ENCODE results near the gene WNT3A. TPM values are rescaled to one million over a fixed set of nuclear protein-coding genes. Genes with fewer than 3 reads are reported as not detected.

The WNT3A gene
- total and polyA plus RNA-seq, 9 of the 15 experiments (the other 6 are each of a cell fraction or from before 2014, with no cell fraction given): not detected

DNA sequence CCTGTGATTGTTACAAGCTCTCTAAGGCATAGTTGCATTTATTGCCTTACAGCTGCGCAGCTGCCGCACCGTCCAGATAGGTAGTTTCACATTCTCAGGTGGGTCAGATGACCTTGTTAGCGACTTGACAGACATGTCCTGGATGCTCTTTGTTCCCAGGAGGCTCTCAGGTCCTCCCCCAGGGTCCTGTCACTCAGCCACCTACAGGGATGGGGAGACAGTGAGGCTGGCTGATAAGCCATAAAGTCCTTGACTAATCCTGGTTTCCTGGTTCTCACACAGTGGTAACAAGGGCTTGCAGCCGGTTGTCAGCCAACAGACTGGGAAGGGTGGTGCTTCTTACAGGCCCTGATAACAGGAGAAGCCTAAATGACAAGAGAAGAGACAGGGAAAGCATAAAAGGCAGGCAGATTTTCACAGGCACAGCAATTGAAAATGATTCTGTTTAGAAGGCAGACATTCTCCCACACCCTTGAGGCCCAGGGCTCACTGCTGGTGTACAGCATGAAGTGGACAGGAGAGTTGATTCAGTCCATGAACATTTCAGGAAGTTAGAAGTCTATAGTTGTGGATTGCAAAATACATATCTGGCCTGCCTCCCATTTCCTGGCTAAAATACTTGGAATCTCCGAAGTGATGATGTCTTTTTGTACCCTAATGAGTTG lies 78.6 kb downstream of the WNT3A start (continued):
- TF ChIP-seq, protein P1, sequence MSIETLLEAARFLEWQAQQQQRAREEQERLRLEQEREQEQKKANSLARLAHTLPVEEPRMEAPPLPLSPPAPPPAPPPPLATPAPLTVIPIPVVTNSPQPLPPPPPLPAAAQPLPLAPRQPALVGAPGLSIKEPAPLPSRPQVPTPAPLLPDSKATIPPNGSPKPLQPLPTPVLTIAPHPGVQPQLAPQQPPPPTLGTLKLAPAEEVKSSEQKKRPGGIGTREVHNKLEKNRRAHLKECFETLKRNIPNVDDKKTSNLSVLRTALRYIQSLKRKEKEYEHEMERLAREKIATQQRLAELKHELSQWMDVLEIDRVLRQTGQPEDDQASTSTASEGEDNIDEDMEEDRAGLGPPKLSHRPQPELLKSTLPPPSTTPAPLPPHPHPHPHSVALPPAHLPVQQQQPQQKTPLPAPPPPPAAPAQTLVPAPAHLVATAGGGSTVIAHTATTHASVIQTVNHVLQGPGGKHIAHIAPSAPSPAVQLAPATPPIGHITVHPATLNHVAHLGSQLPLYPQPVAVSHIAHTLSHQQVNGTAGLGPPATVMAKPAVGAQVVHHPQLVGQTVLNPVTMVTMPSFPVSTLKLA (conservative IDR thresholded peaks at IDR 0.05): peak in 1 of 2 experiments; percentile 51; a peak in 1 of 4 replicates
- no peak for TF ChIP-seq ESRRA (IDR thresholded peaks at IDR 0.05; ENCODE audit: borderline replicate concordance, low read depth)
- TF ChIP-seq CREBBP (IDR thresholded peaks at IDR 0.05; ENCODE audit: low read depth, low read length): no peak
- 0 out of 2 replicates have a peak, but pooled peaks have one; percentile 28 for TF ChIP-seq ZBTB7A (IDR thresholded peaks at IDR 0.05; ENCODE audit: borderline replicate concordance, control insufficient read depth, low read depth, low read length)
- 0 out of 4 replicates have a peak, but pooled peaks of 1 of the 2 experiments have one; percentile 34 for TF ChIP-seq SIN3A (IDR thresholded peaks at IDR 0.05; ENCODE audit: borderline replicate concordance in 2 of 2, control insufficient read depth in 1 of 2, low read depth in 2 of 2, low read length in 2 of 2)
- TF ChIP-seq KAT2B (IDR thresholded peaks at IDR 0.05; ENCODE audit: low read depth, low read length): no peak
- TF ChIP-seq, protein P2, sequence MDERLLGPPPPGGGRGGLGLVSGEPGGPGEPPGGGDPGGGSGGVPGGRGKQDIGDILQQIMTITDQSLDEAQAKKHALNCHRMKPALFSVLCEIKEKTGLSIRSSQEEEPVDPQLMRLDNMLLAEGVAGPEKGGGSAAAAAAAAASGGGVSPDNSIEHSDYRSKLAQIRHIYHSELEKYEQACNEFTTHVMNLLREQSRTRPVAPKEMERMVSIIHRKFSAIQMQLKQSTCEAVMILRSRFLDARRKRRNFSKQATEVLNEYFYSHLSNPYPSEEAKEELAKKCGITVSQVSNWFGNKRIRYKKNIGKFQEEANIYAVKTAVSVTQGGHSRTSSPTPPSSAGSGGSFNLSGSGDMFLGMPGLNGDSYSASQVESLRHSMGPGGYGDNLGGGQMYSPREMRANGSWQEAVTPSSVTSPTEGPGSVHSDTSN (CRISPR knock-in tag; IDR thresholded peaks at IDR 0.05; ENCODE audit: low read depth): peak; percentile 64
- TF ChIP-seq, protein P2 (tag; conservative IDR thresholded peaks at IDR 0.05; ENCODE audit: low read depth): peak; percentile 79
- TF ChIP-seq KDM1A (IDR thresholded peaks at IDR 0.05): peak; percentile 63 to 68
- TF ChIP-seq NCOA2 (IDR thresholded peaks at IDR 0.05; ENCODE audit: partially characterized antibody in 2 of 2): no peak
- TF ChIP-seq NR2C2 (CRISPR knock-in tag; IDR thresholded peaks at IDR 0.05): no peak
- no peak; the same call in 1 of the 2 replicates for TF ChIP-seq NR2C2 (tag; IDR thresholded peaks at IDR 0.05)
- TF ChIP-seq SMARCA4 (IDR thresholded peaks at IDR 0.05): no peak
- TF ChIP-seq CAMTA2 (CRISPR knock-in tag; conservative IDR thresholded peaks at IDR 0.05): no peak
- TF ChIP-seq, protein P3, sequence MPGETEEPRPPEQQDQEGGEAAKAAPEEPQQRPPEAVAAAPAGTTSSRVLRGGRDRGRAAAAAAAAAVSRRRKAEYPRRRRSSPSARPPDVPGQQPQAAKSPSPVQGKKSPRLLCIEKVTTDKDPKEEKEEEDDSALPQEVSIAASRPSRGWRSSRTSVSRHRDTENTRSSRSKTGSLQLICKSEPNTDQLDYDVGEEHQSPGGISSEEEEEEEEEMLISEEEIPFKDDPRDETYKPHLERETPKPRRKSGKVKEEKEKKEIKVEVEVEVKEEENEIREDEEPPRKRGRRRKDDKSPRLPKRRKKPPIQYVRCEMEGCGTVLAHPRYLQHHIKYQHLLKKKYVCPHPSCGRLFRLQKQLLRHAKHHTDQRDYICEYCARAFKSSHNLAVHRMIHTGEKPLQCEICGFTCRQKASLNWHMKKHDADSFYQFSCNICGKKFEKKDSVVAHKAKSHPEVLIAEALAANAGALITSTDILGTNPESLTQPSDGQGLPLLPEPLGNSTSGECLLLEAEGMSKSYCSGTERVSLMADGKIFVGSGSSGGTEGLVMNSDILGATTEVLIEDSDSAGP (CRISPR knock-in tag; IDR thresholded peaks at IDR 0.05): no peak
- TF ChIP-seq ARID1B (IDR thresholded peaks at IDR 0.05): peak; percentile 79
- peak; percentile 79 for TF ChIP-seq CTBP1 (IDR thresholded peaks at IDR 0.05; ENCODE audit: borderline replicate concordance)
- peak; percentile 64 for TF ChIP-seq ZEB2 (IDR thresholded peaks at IDR 0.05)
- no peak for TF ChIP-seq LARP7 (IDR thresholded peaks at IDR 0.05)
- TF ChIP-seq, protein P4, sequence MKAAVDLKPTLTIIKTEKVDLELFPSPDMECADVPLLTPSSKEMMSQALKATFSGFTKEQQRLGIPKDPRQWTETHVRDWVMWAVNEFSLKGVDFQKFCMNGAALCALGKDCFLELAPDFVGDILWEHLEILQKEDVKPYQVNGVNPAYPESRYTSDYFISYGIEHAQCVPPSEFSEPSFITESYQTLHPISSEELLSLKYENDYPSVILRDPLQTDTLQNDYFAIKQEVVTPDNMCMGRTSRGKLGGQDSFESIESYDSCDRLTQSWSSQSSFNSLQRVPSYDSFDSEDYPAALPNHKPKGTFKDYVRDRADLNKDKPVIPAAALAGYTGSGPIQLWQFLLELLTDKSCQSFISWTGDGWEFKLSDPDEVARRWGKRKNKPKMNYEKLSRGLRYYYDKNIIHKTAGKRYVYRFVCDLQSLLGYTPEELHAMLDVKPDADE (conservative IDR thresholded peaks at IDR 0.05; ENCODE audit: control insufficient read depth, low read depth, low read length): 0 out of 2 replicates have a peak, but pooled peaks have one; percentile 13
- TF ChIP-seq EHMT2 (IDR thresholded peaks at IDR 0.05): peak; percentile 79
